ENCODE measurements around the gene OTUB1. TPM values are rescaled to one million over a fixed set of nuclear protein-coding genes. Genes with fewer than 3 reads are reported as not detected.

Gene OTUB1
- total RNA-seq, 4 donors from 2014 or later, result 47.7 to 70.4 (median 53.2) TPM

DNA sequence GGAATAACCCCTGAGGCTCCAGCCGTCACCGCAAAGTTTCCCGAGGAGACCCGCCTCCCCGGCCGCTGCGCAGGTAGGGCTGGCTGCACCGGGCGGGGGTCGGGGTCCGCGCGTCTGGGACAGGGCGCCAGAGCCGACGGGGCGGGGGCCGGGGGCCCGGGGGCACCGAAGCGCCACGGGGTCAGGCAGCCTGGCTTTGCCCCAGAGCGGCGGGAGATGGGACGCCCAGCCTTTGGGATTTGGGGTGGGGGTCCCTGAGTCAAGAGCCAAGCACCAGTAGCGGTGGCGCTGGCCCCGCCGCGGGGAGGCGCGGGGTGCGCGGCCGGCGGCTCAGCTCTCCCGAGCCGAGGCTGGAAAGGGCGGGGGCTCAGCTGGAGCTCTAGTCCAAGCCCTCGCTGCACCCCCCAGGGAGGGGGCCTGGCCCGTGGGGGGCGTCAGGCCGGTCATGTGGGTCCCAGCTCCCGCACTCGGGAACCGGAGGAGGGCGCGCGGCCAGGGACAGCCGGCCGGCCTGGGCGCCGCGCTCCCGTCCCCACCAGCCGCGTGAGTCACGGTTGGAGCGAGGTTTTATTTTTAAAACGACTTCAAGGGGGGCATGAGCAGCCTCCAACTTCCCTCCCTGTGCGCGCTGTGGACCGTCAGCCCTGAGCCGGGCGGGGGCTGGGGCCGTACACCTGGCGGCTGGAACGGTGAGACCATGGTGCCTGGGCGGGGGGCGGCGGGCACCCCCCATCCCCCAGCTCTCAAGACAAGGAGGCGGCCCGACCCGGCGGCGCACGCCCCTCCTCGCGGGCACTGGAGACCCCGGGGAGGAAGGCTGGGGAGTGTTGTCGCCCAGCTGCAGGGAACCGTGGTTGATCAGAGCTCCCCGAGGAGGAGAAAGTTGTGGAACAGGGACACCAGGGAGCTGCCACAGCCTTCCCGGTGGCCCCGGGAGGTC lies 50.1 kb downstream of the OTUB1 start:
- H3K9me3 ChIP-seq, result no peaks in the 10 kb centered on the region
- H3K27me3 ChIP-seq, result peaks cover 39% of the 10 kb centered on the region
- H3K27ac ChIP-seq, result peak overlapping the region in 3 of 4 donors; percentile 46 to 79 (median 65)
- ATAC-seq, result peak; percentile 50
- peak overlapping the region; percentile 23 to 61 for H3K4me3 ChIP-seq
- peaks cover 0 to 31% (median 9%) of the 10 kb centered on the region in 3 donors for H3K4me1 ChIP-seq
- no peaks in the 10 kb centered on the region for H3K36me3 ChIP-seq
- no CpG with 5 or more reads among the region's 85 CpGs for WGBS, 2 donors (ENCODE audit: low coverage in 1 of 2)
- TF ChIP-seq POLR2AphosphoS5 (IDR thresholded peaks at IDR 0.05), result no peak
- no peak for TF ChIP-seq POLR2A (IDR thresholded peaks at IDR 0.05)
- TF ChIP-seq EP300 (IDR thresholded peaks at IDR 0.05), result no peak
- TF ChIP-seq, protein P1, sequence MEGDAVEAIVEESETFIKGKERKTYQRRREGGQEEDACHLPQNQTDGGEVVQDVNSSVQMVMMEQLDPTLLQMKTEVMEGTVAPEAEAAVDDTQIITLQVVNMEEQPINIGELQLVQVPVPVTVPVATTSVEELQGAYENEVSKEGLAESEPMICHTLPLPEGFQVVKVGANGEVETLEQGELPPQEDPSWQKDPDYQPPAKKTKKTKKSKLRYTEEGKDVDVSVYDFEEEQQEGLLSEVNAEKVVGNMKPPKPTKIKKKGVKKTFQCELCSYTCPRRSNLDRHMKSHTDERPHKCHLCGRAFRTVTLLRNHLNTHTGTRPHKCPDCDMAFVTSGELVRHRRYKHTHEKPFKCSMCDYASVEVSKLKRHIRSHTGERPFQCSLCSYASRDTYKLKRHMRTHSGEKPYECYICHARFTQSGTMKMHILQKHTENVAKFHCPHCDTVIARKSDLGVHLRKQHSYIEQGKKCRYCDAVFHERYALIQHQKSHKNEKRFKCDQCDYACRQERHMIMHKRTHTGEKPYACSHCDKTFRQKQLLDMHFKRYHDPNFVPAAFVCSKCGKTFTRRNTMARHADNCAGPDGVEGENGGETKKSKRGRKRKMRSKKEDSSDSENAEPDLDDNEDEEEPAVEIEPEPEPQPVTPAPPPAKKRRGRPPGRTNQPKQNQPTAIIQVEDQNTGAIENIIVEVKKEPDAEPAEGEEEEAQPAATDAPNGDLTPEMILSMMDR (IDR thresholded peaks at IDR 0.05), result no peak

- Histone ChIP-seq H3K27ac (peak overlapping the region in 3 of 4 donors; percentile 46 to 79 (median 65)), H3K36me3 (no peaks in the 10 kb centered on the region), H3K4me1 (peaks cover 0 to 33% (median 9%) of the 10 kb centered on the region in 3 donors), H3K27me3 (peaks cover 39% of the 10 kb centered on the region), H3K4me3 (peak overlapping the region in 1 of 2 donors; percentile 61), H3K9me3 (no peaks in the 10 kb centered on the region)
- TF ChIP-seq, protein P1 (IDR thresholded peaks at IDR 0.05), result no peak
- TF ChIP-seq POLR2A (IDR thresholded peaks at IDR 0.05), result no peak
- ATAC-seq, result no peak
- no CpG with 5 or more reads among the region's 23 CpGs for WGBS, 2 donors (ENCODE audit: low coverage in 1 of 2)
These were observed 50.9 kb downstream of the OTUB1 start for GRCh38 chr11:64037027-64037634.

- no peak for ATAC-seq
- no peaks in the 10 kb centered on the region for H3K9me3 ChIP-seq
- peaks cover 32% of the 10 kb centered on the region for H3K27me3 ChIP-seq
- no peak for TF ChIP-seq EP300 (IDR thresholded peaks at IDR 0.05)
- TF ChIP-seq, protein P1 (IDR thresholded peaks at IDR 0.05), result no peak
- no peak for TF ChIP-seq POLR2A (IDR thresholded peaks at IDR 0.05)
- TF ChIP-seq POLR2AphosphoS5 (IDR thresholded peaks at IDR 0.05), result no peak
- no peak overlapping the region for H3K4me3 ChIP-seq
- peaks cover 0 to 33% (median 9%) of the 10 kb centered on the region in 3 donors for H3K4me1 ChIP-seq
- H3K27ac ChIP-seq, result peak overlapping the region in 1 of 4 donors; percentile 79
- no peaks in the 10 kb centered on the region for H3K36me3 ChIP-seq
- WGBS, 2 donors (ENCODE audit: low coverage in 1 of 2), result 100% methylated on average over 3 of the region's 4 CpGs; no CpG with 5 or more reads in 1 of the 2 donors
These were observed 52.3 kb downstream of the OTUB1 start for GRCh38 chr11:64038500-64038899.

DNA sequence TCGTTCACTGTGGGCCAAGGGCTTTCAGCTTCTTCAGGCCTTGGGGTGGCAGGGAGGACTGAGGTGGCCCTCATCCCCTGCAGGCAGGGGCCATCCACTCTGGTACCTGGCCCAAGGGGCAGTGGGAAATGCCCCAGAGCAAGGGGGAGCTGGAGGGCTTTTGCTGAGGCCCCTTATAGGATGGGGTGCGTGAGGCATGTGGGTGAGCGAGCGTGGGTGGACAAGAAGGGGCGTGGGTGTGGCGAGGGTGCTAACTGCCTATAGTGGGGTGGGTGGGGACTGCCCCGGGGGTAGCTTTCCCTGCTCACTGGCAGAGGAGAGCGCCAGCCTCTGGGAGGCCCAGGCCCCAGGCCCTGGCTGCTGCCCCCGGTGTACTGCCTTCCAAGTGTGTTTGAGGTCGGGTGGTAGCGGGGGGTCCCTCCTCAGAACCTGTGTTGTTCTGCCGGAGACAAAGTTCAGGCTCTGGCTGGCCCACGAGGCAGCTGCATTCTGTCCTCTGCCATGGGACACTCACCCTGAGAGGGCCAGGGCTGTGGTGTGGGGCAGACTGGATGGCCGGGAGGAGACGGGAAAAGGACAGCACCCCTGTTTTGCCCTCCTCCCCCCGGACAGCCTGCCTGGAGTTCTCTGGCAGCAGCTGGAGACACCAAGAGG lies 52.9 kb downstream of the OTUB1 start:
- H3K27ac ChIP-seq, result peak overlapping the region in 1 of 4 donors; percentile 54
- WGBS, 2 donors (ENCODE audit: low coverage in 1 of 2), result no CpG with 5 or more reads among the region's 16 CpGs
- no peak for ATAC-seq

More for the DNA sequence above, 52.9 kb downstream of the OTUB1 start:
- Histone ChIP-seq H3K27me3 (peaks cover 25% of the 10 kb centered on the region), H3K4me3 (no peak overlapping the region), H3K4me1 (peaks cover 0 to 33% (median 9%) of the 10 kb centered on the region in 3 donors), H3K36me3 (no peaks in the 10 kb centered on the region), H3K9me3 (no peaks in the 10 kb centered on the region)
- TF ChIP-seq POLR2AphosphoS5 (IDR thresholded peaks at IDR 0.05) (no peak), POLR2A (IDR thresholded peaks at IDR 0.05) (no peak), EP300 (IDR thresholded peaks at IDR 0.05) (no peak)
- TF ChIP-seq, protein P1 (IDR thresholded peaks at IDR 0.05), result no peak
